HG02885 (cell line): ENCODE measurements around the gene MFAP5.
"Not testable (repeated sequence)": the region's sequence is repeated elsewhere in the genome, so short reads cannot be mapped to it uniquely, and the experiment has no call there.

ENCODE experiments used
- ATAC-seq: cut with Tn5 transposase; IDR thresholded peaks from one replicate; pipeline ENCODE4 v1.9.1; 2021; ENCODE audit warnings: mild to moderate bottlenecking; ENCODE audit not compliant: unreplicated experiment, poor library complexity

The MFAP5 gene

DNA sequence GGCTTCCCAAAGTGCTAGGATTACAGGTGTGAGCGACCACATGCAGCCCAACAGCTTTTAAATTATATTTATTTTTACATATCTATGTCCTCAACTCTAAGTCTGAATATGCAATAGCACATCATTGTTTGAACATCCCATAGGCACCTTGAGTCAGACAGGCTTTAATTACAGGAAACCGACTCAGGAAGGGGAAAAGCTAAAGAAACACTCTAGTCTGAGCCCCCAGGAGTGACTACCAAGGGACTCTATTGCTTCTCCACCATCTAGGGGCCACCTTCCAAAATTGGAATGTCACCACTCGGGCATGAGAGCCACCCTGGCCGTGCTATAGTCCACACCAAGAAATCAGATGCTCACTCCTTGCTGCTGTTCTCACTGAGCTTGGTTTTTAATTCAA, 14.0 kb upstream of the MFAP5 start:
- no peak for ATAC-seq

DNA sequence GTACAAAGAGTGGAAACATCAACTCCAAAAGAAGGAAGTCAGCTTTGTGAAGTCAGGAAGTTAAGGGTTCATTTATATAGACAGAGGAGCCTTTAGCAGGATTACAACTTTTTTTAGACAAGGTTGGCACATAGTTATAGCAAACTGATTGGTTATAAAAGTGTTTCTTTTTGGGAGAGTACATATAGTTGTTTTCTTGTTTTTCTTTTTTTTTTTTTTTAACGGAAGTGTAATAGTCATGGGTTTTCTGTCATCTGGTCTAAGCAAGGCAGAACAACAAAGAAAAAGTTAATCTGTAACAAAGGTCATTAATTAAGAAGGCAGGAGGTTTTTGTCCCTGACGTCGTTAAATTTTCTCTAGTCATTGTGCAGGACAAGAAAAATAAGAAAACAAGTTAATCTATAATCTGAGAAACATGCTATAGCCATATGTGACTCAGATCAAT, 13.0 kb upstream of the MFAP5 start:
- no peak for ATAC-seq

DNA sequence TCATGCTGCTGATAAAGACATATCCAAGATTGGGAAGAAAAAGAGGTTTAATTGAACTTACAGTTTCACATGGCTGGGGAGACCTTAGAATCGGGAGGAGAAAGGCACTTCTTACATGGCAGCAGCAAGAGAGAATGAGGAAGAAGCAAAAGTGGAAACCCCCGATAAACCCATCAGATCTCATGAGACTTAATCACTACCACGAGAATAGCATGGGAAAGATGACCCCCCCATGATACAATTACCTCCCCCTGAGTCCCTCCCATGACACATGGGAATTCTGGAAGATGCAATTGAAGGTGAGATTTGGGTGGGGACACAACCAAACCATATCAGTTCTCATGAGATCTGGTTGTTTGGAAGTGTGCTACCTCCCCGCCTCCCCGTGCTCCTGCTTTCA, 9.8 kb upstream of the MFAP5 start:
- ATAC-seq = no peak

DNA sequence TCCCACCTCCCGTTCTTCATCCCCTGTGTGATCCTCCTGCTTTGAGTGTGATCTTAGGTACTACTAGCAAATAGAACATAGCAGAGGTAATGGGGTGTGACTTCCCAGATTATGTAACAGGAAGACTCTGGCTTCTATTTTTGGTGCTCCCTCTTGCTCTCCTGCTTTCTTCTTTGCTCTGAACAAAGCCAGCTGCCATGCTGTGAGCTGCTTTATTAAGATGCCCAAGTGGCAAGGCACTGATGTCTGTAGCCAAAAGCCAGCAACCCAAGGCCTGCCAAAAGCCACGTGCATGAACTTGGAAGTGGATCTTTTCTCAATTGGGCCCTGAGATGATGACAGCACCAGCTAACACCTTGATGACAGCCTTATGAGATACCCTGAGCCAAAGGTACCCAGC, 5.8 kb upstream of the MFAP5 start:
- ATAC-seq = no peak

DNA sequence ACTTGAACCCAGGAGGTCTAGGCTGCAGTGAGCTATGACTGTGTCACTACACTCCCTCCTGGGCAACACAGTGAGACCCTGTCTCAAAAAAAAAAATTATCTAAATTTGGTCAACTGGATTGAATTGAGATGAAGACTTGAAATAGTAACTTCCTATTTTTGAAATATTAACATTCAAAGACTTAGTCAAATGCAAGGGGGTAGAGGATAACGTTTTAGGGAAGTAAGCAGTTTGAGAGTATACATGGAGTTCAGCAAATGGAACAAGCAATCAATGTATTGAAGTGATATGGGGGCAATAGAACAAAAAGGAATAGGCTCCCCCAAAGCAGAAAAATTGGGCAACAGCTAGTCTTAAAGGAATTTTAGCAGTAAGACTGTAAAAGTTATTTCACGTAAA, 4.6 kb upstream of the MFAP5 start:
- ATAC-seq = no peak

DNA sequence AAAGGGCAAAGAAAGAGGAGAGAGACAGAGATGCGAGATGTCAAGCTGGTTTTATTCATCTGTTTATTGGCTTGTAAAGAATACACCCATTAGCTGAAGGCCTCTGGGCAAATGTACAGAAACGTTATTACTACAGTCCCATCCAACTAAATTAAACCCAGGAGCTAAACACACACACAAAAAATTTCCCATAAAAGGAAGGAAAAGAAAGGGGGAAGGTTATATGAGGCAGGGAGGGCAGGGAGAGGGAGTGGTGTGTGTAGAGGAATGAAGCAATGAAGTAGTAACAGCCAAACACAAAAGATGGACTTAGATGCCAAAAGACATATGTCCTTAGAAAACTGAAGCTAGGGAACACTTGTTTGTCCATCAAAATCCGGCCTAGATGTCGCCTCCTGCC, 3.1 kb upstream of the MFAP5 start:
- no peak for ATAC-seq

DNA sequence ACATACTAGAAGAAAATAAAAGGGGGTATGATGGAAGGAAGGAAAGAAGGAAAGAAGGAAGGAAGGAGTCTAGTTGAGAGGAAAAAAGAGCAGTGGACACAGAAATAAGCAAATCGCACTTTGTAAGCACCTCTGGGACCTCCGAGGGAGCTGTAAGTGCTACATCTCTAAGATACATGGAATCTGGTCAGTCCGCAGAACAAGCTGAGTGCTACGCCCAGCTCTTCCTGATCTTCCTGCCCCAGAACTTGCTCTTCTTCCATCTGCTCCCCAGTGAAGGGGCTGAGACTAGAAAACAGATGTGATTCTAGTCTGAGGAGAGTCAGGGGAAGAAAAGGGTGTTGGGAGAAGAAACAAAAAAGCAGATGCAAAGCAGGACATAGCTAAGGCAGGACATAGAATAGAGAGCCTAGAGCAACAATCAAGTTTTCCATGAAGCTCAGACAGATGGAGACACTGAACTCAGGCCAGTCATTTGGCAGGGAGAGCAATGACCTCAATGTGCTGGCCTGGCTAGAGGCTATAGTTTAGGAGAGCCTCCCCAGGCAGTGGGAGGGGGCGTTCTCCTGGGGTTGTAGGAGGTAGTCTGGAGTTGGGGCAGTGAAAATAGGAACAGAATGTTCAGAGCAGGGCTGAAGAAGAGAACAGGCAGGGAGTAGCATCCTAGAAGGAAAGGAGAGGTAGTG, 1.7 kb upstream of the MFAP5 start:
- no peak for ATAC-seq

DNA sequence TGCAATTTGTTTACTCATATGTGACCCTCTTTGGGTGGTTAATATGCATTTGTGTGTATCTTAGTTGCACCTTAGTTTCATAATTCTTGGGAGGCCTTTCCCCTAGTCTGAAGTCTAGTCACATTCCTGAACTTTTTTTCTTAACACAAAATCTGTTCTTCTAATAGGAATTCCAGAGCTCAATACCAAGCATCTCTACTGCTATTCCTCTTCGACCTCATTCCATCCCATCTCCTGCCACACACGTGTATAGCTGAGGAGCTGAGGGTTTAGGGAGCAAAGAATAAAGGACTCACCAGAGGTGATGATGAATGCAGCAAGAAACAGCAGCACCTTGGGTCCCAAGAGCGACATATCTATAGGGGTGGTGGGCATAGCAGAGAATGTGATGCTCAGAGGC, 875 bp downstream of the MFAP5 start:
- no peak for ATAC-seq

DNA sequence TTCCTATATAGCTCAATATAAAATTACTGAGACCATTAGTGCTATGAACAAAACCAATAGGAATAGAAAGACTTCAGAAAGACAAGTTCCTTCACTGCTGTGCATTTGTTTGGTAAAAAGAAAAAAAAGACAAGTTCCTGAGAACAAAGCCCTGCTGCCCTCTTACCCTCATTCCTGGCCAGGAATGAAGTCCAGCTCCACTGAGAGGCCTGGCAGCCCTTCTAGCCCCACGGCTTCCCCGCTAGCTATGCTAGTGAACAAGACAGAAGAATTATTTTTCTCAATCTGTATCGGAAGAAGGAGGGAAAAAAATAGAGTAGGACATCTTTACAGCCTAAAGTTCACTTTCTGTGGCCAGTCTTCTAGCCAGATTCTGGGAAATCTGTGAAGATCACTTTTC, 1.6 kb downstream of the MFAP5 start:
- no peak for ATAC-seq

DNA sequence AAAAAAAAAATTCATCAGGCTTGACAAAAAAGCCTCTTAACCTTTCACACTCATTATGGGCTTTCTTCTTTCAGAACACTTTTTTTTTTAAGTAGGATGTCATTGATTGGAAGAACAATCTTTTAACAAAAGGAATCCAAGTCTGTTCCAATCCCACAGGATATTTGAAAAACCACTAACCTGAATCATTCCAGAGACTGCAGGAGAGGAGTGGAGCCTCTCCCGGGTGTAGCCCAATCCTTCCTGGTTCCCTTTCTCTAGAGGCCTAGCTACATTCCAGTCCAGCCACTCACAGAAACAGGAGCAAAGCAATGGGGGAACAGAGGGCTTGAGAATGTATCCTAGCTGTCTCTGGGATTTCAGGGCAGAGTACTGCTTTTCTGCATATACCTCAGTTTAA, 4.3 kb downstream of the MFAP5 start:
- ATAC-seq = no peak

DNA sequence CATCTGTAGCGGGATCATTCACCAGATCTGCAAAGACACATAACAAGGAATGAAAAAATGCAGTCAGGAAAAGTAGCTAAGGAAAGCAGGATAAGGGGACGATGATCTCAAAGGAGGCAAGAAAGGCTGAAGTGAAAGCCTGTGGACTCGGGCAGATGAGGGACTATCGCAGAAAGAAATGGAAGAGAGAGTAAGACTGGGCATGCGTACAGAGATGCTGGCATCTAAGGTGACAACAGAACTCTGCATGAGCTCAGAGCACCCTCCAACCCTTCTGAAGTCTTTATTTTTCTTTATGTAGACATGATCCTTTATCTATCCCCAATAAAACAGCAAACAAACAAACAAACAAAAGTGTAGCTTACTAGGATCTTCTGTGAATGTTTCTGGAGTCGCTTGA, 7.2 kb downstream of the MFAP5 start:
- ATAC-seq = no peak

DNA sequence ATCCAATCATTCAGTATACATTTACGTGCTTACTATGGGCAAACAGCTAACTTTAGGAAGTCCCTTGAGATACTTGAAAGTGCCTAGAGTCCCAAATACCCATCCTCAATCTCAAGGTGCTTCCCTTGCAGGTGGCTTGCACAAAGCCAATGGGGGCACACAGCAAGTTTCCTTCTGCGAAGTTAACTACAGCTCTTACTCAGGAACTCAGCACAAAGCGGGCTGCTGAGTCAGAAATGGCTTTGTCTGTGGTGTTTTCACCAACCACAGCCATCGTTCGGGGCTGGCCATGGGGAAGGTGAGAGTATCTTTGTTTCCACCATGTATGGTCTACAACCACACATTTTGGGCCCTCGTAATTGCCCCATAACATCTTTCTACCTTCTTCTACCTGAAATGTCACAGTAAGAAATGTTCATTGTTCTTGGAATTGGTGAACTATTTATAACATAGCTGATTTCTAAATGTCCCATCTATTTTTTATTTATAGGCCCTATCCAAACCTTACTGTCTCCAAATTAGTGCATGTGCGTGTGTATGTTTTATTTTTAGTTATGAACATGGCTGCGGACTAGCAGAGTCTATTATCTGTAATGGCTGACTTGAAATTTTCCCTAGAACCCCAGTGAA, 13.9 kb downstream of the MFAP5 start:
- peak; percentile 83 for ATAC-seq

DNA sequence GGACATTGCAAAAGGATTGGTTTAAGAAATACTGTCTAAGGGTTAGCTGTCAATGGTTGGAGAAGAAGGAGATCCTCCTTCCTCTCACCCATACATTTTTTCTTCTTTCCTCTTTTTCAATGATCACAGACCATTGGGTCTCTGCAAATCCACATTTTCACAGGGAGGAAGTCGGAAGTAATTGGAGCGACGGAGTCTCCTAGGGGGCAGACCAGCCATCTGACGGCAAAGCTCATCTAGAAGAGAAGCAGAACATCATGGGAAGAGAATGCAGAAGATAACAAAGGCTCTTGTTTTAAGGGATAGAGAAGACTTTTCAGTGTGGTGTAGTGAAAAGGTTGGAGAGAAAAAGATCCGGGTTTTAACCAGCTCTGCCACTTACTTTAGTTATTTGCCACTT, 14.7 kb downstream of the MFAP5 start:
- no peak for ATAC-seq

DNA sequence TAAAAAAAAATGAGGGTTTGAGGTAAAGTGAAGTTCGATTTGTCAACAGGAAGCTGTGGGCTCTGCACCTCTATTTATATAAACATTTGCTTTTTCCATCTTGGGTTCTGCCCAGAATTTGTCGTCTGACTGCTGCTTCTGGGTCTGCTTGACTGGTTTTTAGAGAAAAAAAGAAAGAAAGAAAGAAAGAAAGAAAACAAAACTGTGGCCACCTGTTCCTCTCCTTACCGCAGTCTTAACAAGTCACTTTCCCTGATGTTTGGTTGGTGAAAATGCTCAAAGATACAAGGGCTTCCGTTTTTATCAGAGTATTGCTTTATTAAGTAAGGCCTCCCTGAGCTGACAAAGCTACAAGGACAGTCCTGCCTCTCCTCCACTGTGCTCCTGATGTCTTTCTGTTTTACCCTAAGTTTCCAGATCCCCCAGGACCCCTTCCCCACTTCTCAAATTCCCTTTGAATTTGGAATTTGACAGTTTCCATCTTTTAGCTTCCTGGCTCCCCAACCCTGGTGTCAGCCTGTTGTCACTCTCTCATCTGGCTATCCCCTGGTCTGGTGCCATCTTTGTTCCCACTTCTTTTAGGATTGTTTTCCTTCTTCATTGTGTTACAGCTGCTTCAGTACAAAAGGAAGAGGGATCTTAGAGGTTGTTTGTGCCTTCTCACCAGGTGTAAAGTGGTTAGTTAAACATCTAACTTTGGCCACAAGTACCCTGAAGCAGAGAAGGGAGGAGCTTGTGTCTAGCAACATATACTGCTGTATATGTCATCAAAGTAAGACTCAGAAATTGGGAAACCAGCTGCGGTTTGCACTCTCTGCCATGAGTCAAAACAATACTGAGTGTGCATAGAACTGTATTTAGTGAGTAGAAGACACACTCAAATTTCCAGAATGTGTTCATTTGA, 18.0 kb downstream of the MFAP5 start:
- peak; percentile 60 for ATAC-seq

DNA sequence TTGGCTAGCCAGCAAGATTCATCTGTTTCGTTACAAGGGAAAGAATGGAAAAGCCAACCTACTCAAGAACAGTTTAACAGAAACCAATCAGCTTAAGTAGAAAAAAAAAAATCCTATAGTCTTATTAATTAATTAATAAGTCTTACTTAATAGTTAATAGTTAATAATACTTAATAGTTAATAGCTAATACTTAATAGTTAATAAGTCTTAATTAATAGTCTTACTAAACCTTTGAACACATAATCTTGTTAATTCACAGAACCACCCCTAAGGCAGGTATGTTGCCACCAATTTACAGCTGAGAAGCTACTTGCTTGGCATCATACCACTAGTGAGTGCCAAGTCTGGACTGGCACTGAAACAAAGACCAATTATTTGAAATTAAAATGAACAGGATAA, 19.9 kb downstream of the MFAP5 start:
- ATAC-seq = no peak

DNA sequence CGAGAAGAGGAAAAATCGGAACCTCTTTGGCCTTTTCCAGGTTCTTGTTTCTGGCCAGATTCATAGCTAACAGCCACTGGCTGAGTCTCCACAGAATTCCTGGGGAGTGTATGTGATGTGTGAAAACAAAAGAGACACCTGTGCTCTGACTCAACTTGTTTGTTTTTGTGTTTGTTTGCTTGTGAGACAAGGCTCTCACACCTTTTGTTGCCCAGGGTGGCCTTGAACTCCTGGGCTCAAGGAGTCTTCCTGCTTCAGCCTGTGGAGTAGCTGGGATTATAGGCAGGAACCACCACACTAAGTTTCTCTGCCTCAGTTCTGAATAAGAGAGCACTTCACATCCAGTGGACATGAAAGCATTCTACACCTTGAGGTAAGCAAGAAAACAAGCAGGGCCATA, 22.7 kb downstream of the MFAP5 start:
- no peak for ATAC-seq

DNA sequence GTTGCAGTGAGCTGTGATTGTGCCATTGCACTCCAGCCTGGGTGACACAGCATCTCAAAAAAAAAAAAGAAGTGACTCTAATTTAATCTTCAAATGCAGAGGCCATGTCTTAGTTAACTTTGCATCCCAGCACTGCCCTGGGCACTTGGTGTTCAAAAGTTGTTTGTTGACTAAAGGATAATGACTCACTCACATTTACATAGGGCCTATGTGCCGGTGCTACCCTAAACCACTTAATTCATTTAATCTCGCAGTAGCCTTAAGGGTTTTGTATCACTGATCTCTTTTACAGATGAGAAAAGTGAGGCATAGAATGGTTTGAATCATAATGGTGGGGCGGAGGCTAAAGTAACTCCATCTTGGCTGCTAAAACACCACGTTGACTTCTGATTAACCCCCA, 23.7 kb downstream of the MFAP5 start:
- ATAC-seq = no peak

DNA sequence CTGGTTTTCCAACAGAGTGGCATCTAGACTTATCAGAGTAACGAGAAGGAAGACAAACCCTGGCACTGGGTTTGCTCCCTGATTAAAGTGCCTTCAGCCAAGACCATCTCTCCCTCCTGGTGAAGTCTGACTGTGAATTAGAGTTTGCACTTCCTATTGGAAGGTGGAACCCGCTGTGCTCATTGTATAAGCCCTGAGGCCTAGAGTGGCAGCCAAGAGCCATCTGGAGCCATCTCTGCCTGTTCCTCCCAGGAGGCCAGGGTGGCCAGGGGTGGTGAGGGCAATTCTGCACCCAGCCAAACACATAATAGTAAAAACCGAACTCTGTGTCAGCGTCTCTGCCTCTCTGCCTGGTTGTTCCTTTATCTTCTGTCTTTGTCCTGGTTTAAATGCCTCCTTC, 25.0 kb downstream of the MFAP5 start:
- no peak for ATAC-seq

DNA sequence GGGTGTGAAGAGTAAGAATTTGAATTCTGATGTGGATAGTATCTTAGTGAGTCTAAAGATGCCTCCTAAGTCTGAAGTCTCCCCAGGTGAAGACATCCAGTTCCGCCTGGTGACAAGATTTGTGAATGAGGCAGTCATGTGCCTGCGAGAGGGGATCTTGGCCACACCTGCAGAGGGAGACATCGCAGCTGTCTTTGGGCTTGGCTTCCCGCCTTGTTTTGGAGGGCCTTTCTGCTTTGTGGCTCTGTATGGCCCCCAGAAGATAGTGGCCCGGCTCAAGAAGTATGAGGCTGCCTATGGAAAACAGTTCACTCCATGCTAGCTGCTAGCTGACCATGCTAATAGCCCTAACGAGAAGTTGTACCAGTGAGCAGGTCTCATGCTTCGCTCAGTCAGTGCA, 25.4 kb downstream of the MFAP5 start:
- ATAC-seq = no peak

DNA sequence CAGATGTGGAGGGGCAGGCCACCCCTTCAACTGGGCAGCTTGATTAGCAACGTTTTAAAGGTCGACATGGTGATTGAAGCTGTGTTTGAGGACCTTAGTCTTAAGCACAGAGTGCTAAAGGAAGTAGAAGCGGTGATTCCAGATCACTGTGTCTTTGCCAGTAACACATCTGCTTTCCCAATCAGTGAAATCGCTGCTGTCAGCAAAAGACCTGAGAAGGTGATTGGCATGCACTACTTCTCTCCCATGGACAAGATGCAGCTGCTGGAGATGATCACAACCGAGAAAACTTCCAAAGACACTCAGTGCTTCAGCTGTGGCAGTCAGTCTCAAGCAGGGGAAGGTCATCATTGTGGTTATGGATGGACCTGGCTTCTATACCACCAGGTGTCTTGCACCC, 26.0 kb downstream of the MFAP5 start:
- ATAC-seq = no peak

DNA sequence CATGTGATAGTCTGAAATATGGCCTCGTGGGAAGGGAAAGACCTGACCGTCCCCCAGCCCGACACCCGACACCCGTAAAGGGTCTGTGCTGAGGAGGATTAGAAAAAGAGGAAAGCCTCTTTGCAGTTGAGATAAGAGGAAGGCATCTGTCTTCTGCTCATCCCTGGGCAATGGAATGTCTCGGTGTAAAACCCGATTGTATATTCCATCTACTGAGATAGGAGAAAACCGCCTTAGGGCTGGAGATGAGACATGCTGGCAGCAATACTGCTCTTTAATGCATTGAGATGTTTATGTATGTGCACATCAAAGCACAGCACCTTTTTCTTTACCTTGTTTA, 26.6 kb downstream of the MFAP5 start:
- ATAC-seq = not testable (repeated sequence)
